Keratinocyte (primary cell): ENCODE measurements around the gene PTCRA.

Experiments used
- EZH2 ChIP-seq: IDR thresholded peaks from one replicate; pipeline ENCODE4 v1.6.1; 2012; ENCODE audit warnings: inconsistent platforms, mild to moderate bottlenecking, low read length, moderate library complexity
- TF ChIP-seq, protein P1 (sequence below), 3 experiments: IDR thresholded peaks in 1 of 3; conservative IDR thresholded peaks in 1 of 3; optimal IDR thresholded peaks in 1 of 3; 2 replicates in 2 of 3; 3 replicates in 1 of 3; pipeline versions ENCODE3 to v1.5.1; 2011; ENCODE audit warnings: low read length in 3 of 3, mild to moderate bottlenecking in 3 of 3, moderate library complexity in 2 of 3, control low read depth in 1 of 3, inconsistent platforms in 1 of 3; ENCODE audit not compliant: insufficient read depth in 2 of 3; ENCODE audit errors: extremely low read depth in 1 of 3

GRCh38 chr6:42923666-42924065, 7.8 kb downstream of the PTCRA start:
- TF ChIP-seq, protein P1, sequence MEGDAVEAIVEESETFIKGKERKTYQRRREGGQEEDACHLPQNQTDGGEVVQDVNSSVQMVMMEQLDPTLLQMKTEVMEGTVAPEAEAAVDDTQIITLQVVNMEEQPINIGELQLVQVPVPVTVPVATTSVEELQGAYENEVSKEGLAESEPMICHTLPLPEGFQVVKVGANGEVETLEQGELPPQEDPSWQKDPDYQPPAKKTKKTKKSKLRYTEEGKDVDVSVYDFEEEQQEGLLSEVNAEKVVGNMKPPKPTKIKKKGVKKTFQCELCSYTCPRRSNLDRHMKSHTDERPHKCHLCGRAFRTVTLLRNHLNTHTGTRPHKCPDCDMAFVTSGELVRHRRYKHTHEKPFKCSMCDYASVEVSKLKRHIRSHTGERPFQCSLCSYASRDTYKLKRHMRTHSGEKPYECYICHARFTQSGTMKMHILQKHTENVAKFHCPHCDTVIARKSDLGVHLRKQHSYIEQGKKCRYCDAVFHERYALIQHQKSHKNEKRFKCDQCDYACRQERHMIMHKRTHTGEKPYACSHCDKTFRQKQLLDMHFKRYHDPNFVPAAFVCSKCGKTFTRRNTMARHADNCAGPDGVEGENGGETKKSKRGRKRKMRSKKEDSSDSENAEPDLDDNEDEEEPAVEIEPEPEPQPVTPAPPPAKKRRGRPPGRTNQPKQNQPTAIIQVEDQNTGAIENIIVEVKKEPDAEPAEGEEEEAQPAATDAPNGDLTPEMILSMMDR (optimal IDR thresholded peaks at IDR 0.05 in 1 of 3, IDR thresholded peaks at IDR 0.05 in 1 of 3, conservative IDR thresholded peaks at IDR 0.05 in 1 of 3; ENCODE audit: extremely low read depth in 1 of 3, insufficient read depth in 2 of 3, low read length in 3 of 3), result no peak
- TF ChIP-seq EZH2, result no peak
